ENCODE data around the gene SLC30A4.
A peak's percentile ranks its signal among the peaks of the same experiment; 100 is the strongest.

Gene SLC30A4

DNA sequence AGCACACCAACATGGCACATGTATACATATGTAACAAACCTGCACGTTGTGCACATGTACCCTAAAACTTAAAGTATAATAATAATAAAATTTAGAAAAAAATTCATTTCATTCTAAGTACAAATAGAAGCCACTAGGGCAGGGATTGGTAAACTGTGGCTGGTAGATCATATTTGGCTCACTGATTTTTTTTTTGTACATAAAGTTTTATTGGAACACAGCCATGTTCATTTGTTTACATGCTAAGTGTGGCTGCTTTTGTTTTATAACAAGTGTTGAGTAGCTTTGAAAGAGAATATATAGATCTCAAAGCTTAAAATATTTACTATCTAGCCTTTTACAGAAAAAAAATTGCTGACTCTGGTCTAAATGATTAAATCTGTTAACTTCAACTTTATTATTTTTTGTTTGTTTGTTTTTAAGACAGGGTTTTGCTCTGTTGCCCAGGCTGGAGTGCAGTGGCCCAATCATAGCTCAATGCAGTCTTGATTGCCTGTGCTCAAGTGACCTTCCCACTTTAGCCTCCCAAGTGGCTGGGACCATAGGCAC, 32.8 kb downstream of the SLC30A4 start:
- Mint-ChIP-seq H3K36me3 (ENCODE audit: low read depth) (peaks cover 65% of the 10 kb centered on the region), H3K27me3 (peaks cover 2% of the 10 kb centered on the region), H3K4me1 (ENCODE audit: low read depth) (no peaks in the 10 kb centered on the region), H3K4me3 (no peak overlapping the region), H3K27ac (no peak overlapping the region), H3K9me3 (no peaks in the 10 kb centered on the region)
- intact Hi-C loops (cut with micrococcal nuclease) = no loop called here

DNA sequence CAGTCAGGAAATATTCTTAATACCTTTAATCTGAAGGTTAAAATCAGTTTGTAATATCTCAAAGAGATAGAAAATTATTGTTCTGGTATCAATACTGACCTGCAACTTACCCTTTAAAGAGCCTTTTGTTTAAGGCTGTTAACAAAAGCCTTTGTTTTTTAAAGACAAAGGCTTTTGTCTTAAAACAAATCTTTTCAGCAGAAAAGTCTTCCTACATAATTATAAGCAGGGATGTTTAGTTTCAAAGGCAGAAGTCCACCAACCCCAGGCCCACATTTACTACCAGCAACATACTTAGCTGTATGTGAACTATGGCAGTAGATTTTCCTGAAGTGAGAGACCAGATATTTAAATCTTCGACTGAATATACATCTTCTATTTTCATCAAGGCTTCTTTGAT, 36.2 kb downstream of the SLC30A4 start:
- Mint-ChIP-seq H3K27ac (no peak overlapping the region), H3K9me3 (no peaks in the 10 kb centered on the region), H3K4me3 (no peak overlapping the region), H3K36me3 (ENCODE audit: low read depth) (peaks cover 58% of the 10 kb centered on the region), H3K4me1 (ENCODE audit: low read depth) (no peaks in the 10 kb centered on the region), H3K27me3 (no peaks in the 10 kb centered on the region)
- intact Hi-C loops (cut with micrococcal nuclease) = no loop called here

DNA sequence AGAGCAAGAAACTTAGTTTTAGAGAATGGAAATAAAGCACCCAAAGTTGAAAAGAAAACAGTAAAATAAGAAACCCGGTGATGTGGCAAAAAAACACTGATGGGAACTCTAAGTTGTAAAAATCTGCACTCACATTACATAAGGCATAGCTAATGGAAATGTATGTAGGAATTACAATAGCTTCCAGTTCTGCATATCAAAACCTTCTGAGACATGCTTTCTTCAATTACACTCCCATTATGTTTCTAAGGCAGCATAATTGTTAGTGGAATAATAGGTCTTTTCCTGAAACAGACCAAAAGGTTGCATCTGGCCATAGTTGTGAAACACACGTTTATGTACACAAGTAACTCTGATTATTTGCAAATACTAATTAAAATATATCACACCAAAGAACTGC, 41.4 kb downstream of the SLC30A4 start:
- Mint-ChIP-seq H3K27ac (no peak overlapping the region), H3K36me3 (ENCODE audit: low read depth) (peaks cover 49% of the 10 kb centered on the region), H3K4me3 (no peak overlapping the region), H3K9me3 (no peaks in the 10 kb centered on the region), H3K4me1 (ENCODE audit: low read depth) (no peaks in the 10 kb centered on the region), H3K27me3 (no peaks in the 10 kb centered on the region)
- intact Hi-C loops (cut with micrococcal nuclease) = no loop called here

DNA sequence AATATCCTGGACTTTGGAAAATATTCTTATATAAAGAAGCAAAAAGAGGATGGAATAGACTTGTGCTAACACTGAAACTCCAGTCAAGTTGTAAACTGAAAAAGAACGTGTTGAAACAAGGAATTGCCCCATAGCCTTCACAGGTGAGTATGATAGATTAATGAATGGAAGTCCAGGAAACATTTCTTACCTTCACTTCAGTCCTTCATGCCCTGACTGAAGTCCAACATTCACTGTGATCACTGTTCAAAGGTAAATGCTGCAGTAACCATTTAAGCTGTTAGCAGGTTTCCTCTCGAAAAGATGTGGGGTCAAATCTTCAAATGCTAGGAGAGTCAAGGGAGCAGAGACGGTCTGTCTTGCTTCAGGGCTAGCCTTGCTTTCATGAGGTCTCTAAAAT, 46.1 kb downstream of the SLC30A4 start:
- Mint-ChIP-seq H3K27me3 (peaks cover 2% of the 10 kb centered on the region), H3K4me1 (ENCODE audit: low read depth) (peaks cover 4% of the 10 kb centered on the region), H3K4me3 (no peak overlapping the region), H3K27ac (no peak overlapping the region), H3K9me3 (no peaks in the 10 kb centered on the region), H3K36me3 (ENCODE audit: low read depth) (peaks cover 23% of the 10 kb centered on the region)
- intact Hi-C loops (cut with micrococcal nuclease) = no loop called here

DNA sequence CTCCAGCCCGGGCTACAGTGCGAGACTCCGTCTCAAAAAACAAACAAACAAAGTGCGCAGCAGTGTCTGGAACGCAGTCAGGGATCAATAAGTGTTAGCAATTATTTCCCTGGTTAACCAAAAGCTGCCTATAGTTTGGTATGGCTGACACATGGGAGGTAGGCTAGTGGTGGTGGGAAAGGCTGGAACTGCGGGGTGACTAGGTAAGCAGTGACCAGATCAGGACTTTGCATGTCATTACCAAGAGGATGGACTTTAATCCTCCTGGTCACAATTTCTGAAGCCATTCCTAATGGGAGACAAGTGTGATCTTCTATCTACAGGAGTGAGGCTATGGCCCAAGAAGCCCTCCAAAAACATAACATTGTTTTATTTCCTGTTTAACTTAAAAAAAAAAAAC, 47.8 kb downstream of the SLC30A4 start:
- H3K27ac Mint-ChIP-seq = no peak overlapping the region

DNA sequence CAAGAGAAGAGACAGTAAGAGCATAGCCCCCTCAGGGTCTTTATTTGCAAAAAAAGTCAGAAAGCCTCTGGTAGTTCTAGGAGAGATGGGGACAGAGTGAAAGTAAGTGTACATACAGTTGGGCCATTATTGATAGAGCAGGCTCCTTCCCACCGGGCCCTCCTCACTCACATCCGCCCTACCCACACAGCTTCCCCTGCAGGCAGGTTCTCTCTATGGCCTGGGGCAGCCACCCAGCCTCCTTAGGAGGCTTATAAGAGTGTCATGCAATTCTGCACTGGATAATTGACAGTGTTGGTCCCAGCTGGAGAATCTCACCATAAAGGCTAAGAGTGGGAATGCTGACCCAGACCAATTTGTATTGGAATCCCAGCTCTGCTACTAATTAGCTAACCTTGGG, 49.5 kb downstream of the SLC30A4 start:
- H3K9me3 Mint-ChIP-seq = no peaks in the 10 kb centered on the region
- H3K4me1 Mint-ChIP-seq (ENCODE audit: low read depth) = peaks cover 37% of the 10 kb centered on the region
- no peak overlapping the region for H3K27ac Mint-ChIP-seq
- H3K27me3 Mint-ChIP-seq = peaks cover 5% of the 10 kb centered on the region
- intact Hi-C loops (cut with micrococcal nuclease) = no loop called here
- H3K4me3 Mint-ChIP-seq = no peak overlapping the region
- peaks cover 5% of the 10 kb centered on the region for H3K36me3 Mint-ChIP-seq (ENCODE audit: low read depth)

More for the DNA sequence above, 47.8 kb downstream of the SLC30A4 start:
- intact Hi-C loops (cut with micrococcal nuclease) = no loop called here
- Mint-ChIP-seq H3K4me3 (no peak overlapping the region), H3K9me3 (no peaks in the 10 kb centered on the region), H3K27me3 (peaks cover 5% of the 10 kb centered on the region), H3K4me1 (ENCODE audit: low read depth) (peaks cover 19% of the 10 kb centered on the region), H3K36me3 (ENCODE audit: low read depth) (peaks cover 18% of the 10 kb centered on the region)

DNA sequence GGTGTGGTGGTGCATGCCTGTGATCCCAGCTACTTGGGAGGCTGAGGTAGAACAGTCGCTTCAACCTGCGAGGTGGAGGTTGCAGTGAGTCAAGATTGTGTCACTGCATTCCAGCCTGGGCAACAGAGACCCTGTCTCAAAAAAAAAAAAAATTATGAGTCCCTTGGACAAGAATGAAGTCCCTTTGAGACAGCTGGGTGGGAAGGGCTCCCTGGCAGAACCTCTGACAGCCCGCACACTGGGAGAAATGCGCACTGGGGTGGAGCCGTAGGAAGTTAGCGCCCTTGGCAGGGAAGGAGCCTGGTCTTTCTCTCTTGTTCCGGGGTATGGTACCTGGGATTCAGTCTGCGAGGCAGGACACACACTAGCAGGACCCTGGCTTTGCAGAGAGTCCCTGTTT, 51.4 kb downstream of the SLC30A4 start:
- no peaks in the 10 kb centered on the region for H3K9me3 Mint-ChIP-seq
- H3K27me3 Mint-ChIP-seq = peaks cover 5% of the 10 kb centered on the region
- intact Hi-C loops (cut with micrococcal nuclease) = no loop called here
- peak overlapping the region; percentile 89 for H3K27ac Mint-ChIP-seq
- H3K36me3 Mint-ChIP-seq (ENCODE audit: low read depth) = no peaks in the 10 kb centered on the region
- peaks cover 52% of the 10 kb centered on the region for H3K4me1 Mint-ChIP-seq (ENCODE audit: low read depth)
- H3K4me3 Mint-ChIP-seq = no peak overlapping the region

DNA sequence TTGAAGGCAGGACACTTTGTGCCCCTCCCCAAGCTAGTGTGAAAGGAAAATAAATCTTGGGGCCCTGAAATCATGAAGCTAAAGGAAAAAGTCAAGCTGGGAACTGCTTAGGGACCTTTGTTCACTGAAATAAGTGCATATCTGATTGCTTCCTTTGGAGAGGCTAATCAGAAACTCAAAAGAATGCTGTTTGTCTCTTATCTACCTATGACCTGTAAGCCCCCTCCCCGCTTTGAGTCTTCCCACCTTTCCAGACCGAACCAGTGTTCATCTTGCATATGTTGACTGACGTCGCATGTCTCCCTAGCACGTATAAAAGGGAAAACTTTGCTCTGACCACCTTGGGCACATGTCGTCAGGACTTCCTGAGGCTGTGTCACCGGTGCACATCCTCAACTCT, 53.1 kb downstream of the SLC30A4 start:
- H3K4me1 Mint-ChIP-seq (ENCODE audit: low read depth) = peaks cover 65% of the 10 kb centered on the region
- intact Hi-C loops (cut with micrococcal nuclease) = no loop called here

DNA sequence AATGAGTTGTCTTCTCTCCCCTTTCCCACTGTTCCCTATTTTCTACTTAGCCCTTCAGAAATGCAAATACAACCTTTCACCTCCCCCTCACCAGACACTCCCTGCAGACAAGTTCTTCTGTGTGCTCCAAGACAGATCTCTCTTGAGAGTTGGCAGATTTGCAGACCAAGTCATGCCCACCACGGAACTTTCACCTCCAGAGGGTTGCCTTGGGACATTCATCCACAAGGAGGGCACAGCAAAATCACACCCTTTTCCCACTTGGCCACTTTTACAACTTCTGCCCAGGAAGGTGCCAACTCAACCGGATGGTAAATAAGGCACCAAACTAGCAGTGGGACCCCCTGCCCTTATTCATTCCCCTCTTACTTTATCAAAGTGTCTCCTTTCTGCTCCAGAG, 53.5 kb downstream of the SLC30A4 start:
- Mint-ChIP-seq H3K27ac (peak overlapping the region; percentile 89), H3K4me1 (ENCODE audit: low read depth) (peaks cover 69% of the 10 kb centered on the region), H3K4me3 (peak overlapping the region; percentile 63), H3K27me3 (peaks cover 5% of the 10 kb centered on the region), H3K9me3 (no peaks in the 10 kb centered on the region), H3K36me3 (ENCODE audit: low read depth) (no peaks in the 10 kb centered on the region)
- intact Hi-C loops (cut with micrococcal nuclease) = no loop called here

More for the DNA sequence above, 53.1 kb downstream of the SLC30A4 start:
- peak overlapping the region; percentile 89 for H3K27ac Mint-ChIP-seq
- no peaks in the 10 kb centered on the region for H3K9me3 Mint-ChIP-seq
- H3K36me3 Mint-ChIP-seq (ENCODE audit: low read depth) = no peaks in the 10 kb centered on the region
- H3K27me3 Mint-ChIP-seq = peaks cover 5% of the 10 kb centered on the region
- H3K4me3 Mint-ChIP-seq = no peak overlapping the region

DNA sequence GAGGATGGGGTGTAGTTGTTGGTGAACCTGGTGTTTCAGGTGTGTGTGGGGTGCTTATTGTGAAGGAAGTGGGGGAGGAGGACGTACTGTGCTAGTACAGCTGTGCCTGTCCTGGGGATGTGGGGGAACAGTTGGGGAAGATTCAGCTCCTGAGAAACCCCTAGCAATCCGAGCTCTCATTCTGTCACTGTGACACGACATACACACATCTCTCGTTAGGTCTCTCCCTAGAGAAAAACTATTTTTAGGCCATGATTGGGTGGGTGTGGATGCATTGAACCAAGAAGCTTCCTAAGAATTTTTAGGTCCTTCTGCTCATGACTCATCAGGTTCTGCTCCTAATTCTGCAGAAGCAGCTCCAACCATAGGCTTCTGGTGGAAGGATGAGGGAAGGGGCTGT, 54.3 kb downstream of the SLC30A4 start:
- no peaks in the 10 kb centered on the region for H3K9me3 Mint-ChIP-seq
- no peak overlapping the region for H3K4me3 Mint-ChIP-seq
- H3K4me1 Mint-ChIP-seq (ENCODE audit: low read depth) = peaks cover 70% of the 10 kb centered on the region
- peaks cover 5% of the 10 kb centered on the region for H3K27me3 Mint-ChIP-seq
- intact Hi-C loops (cut with micrococcal nuclease) = no loop called here
- H3K27ac Mint-ChIP-seq = peak overlapping the region; percentile 89
- no peaks in the 10 kb centered on the region for H3K36me3 Mint-ChIP-seq (ENCODE audit: low read depth)

DNA sequence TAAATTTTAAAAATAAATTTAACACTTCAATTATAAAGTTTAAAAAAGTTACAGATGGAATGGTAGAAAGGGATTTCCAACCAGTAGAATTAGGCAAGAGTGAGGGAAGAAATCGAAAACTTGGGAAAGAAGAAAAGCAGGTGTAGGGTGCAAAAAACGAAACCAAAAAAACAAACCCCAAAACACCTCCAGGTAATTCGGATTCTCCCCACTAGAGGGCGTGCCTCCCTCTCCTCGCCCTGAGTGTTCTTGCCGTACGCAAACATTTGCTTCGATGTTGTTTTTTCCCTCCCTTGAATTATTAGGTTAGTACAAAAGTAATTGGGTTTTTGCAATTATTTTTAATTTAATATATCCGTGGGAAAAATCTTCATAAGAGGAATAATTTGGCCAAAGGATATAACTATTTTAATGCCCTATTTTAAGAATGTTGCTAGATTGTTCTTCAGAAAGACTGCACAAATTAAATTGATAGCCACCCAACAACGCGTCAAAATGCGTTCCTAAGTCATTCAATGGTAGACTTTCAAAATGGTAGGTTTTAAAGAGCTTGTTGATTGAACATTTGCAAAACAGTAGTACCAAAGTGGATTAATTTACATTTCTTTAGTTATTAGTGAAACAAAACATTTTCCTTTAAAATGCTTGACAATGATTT, 63.7 kb downstream of the SLC30A4 start:
- intact Hi-C loops (cut with micrococcal nuclease) = loop anchor here (1.0 to 2.0 kb wide), 3 partner anchors 57 to 155 kb away; a partner anchor contains a TSS
- Mint-ChIP-seq H3K36me3 (ENCODE audit: low read depth) (peaks cover 9% of the 10 kb centered on the region), H3K9me3 (no peaks in the 10 kb centered on the region), H3K27me3 (no peaks in the 10 kb centered on the region), H3K27ac (no peak overlapping the region), H3K4me3 (peak overlapping the region; percentile 40), H3K4me1 (ENCODE audit: low read depth) (peaks cover 38% of the 10 kb centered on the region)

DNA sequence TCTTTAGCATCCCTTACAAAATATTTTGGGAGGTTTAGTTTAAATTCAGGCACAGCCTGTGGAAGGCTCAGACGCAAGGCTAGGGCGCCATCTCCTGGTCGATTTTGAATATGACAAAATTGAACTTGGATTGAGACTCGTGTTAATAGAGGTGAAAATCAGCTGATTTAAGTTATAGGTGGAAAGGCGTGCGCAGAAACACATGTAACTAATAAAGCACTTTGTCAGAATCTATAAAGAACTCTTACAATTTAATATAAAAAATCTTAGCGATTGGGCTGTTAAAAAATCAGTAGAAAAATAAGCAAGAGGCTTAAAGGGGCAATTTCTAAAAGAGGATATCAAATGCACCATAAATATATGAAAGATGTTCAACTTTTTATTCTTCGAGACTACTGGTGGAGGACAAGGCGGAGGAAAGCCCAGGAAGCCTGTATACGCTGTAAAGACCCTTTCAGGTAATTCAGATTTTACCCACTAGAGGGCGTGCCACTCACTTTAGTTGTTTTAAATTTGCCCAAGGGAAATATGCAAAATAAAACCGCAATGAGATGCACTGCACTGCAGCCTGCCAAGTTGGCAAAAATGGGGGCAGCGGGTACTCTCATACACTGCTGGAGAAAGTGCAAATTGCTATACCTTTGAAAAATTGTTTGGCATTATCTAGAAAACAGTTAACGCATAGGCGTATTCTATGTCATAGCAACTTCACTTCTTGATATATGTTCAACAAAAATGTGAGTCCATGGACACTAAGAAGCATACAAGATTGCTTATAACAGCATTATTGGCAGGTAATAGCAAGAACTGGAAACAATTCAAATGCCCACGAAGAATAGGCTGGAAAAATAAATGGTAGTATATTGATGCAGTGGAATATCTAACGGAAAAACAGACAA, 64.7 kb downstream of the SLC30A4 start:
- no peaks in the 10 kb centered on the region for H3K9me3 Mint-ChIP-seq
- H3K27me3 Mint-ChIP-seq = no peaks in the 10 kb centered on the region
- peaks cover 48% of the 10 kb centered on the region for H3K4me1 Mint-ChIP-seq (ENCODE audit: low read depth)
- peaks cover 9% of the 10 kb centered on the region for H3K36me3 Mint-ChIP-seq (ENCODE audit: low read depth)
- peak overlapping the region; percentile 49 for H3K4me3 Mint-ChIP-seq
- H3K27ac Mint-ChIP-seq = peak overlapping the region; percentile 78
- intact Hi-C loops (cut with micrococcal nuclease) = loop anchor here (1.0 to 2.0 kb wide), 4 partner anchors 28 to 156 kb away; a partner anchor contains a TSS

DNA sequence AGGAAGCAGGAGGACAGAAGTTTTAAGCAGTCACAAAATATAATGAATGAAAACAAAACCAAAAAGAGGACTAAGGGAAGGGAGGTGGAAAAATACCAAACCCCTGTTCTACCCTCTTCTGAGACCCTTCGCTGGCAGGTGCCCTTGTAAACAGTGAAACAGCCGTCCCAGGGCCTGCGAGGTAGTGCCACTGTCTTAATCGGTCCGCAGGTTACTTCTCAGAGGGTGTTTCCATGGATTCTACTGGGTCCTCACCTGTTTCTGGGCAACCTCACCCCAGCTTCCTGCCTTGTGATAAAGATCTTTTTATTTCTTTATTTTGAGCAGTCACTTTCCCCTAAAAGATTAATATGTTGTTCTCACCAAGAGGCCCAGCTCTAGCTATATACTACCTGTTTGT, 65.3 kb downstream of the SLC30A4 start:
- Mint-ChIP-seq H3K36me3 (ENCODE audit: low read depth) (peaks cover 9% of the 10 kb centered on the region), H3K27ac (peak overlapping the region; percentile 78), H3K4me1 (ENCODE audit: low read depth) (peaks cover 54% of the 10 kb centered on the region), H3K27me3 (no peaks in the 10 kb centered on the region), H3K9me3 (no peaks in the 10 kb centered on the region), H3K4me3 (peak overlapping the region; percentile 49)
- intact Hi-C loops (cut with micrococcal nuclease) = loop anchor here (1.0 kb wide), 1 partner anchor 27 kb away; no protein-coding TSS in a partner anchor

Data from dendritic cell treated with granulocyte-macrophage colony-stimulating factor and Interleukin-4, amounts not matched to agents 40 ng/mL and 50 ng/mL, for 4 days (primary cell).